IPS-11a (cell line): ENCODE results near the gene PDLIM3.
"Not testable (repeated sequence)": the region's sequence is repeated elsewhere in the genome, so short reads cannot be mapped to it uniquely, and the experiment has no call there.

Source experiments
- H3K4me3 ChIP-seq: one replicate; pipeline ENCODE4 v1.5.1; 2013; ENCODE audit warnings: low read depth, low read length, control low read depth

Gene PDLIM3

DNA sequence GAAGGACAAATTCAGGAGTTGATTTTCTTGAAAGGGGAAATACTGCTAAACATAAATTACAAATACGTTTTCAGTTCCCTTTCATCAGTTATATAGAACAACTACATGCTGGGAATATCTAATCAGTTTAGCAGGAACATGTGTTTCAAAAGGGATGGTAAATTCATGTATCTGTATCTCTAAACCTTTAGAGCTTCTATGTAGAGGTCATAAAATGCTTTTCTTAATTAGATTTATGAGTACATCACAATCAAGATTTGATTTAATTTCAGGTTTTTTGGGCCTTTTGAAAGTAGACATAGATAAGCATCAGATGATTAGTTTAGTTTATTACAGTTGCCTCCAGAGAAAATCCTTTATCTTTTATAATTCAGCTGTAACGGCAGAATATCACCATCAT is 12.9 kb downstream of the PDLIM3 start:
- H3K4me3 ChIP-seq = no peak overlapping the region

DNA sequence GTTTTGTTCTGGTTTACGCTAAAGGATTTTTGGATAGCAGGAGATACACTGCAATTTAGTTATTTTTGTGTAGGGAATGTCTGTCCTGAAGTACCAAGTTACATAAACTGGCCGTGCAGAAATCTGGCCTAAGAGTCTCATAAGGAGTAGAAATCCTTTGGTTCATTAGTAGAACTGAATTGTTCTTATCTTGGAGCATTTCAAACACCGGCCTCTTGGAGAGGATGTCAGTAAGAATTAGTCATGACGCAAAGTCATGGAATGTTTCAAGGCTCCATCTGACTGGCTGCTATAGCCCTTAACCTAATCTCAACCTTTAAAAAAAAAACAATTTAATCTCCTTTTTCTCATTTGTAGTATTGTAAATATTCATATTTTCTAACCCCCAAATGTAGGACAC is 15.2 kb downstream of the PDLIM3 start:
- no peak overlapping the region for H3K4me3 ChIP-seq

DNA sequence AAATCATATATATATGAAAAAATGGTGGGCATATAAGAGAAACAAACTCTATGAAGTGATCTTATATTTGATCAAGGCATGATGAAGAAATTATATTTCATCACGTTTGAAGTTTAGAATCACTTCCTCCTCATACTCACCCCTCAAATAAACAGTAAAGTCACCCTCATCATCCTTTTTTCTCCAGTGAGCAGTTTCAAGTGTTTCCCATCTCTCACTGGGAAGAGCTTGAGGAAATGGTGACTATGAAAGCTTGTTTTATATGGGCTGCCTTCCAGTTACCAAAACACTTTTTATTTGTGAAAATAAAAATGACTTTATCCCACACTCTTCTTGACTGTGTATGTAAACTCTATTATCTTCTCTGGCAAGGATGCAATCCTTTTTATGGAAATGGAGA is 16.8 kb downstream of the PDLIM3 start:
- no peak overlapping the region for H3K4me3 ChIP-seq

DNA sequence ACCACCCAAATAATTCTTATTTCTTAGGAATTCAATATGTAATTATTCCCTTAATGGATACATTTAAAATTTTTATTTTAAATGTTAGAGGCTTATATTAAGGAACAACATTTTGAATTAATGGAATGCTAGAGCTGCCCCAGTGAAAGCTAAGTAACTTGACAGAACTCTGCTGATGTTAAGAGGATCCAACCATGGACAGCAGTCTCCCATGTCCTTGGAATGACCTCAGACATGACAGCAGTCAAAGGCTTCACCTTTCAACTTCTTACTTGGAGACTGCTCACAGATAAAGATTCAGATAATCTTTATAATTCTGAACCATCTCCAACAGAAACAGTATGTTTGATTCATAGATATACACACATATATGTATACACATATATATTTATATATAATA is 17.2 kb downstream of the PDLIM3 start:
- H3K4me3 ChIP-seq = no peak overlapping the region

DNA sequence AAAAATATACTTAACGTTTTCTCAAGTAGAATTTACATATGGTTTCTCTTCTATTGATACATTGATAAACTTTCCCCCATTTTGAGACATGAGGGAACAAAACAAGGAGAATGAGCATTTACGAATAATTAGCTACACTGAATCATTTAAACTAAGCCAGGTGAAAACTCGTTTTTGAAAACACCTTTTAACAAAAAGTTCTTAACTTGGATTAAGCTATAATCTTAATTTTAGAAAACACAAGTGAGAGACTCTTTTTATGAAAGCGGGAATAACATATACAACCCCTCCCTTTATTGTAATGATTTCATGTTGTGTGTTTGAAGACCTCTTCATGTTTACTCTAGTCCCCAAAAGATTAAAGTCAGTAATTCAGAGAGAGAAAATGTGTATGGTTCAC is 20.1 kb downstream of the PDLIM3 start:
- no peak overlapping the region for H3K4me3 ChIP-seq

DNA sequence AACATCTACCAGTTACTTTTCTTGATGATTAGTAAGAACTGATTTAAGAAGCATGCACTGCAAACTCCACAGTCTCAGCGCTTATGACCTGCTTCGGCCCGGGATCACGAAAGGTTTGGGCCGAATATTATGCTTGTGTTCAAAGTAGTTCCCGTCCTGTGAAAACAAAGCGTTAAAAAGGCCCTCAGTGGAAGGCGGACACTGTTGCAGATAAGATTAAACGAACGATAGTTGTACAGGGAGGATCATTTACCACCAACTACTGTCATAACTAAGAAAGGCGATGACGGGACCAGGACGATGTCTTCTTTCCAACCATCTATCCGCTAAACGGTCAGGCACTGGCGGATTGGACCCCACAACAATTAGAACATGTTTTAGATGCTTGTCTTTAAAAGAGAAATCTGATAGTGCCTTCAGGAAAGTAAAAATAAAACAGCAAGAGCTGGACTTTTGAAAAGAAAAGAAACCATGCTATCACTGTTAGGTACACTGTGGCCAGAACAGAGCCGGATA is 21.1 kb downstream of the PDLIM3 start:
- H3K4me3 ChIP-seq = no peak overlapping the region

DNA sequence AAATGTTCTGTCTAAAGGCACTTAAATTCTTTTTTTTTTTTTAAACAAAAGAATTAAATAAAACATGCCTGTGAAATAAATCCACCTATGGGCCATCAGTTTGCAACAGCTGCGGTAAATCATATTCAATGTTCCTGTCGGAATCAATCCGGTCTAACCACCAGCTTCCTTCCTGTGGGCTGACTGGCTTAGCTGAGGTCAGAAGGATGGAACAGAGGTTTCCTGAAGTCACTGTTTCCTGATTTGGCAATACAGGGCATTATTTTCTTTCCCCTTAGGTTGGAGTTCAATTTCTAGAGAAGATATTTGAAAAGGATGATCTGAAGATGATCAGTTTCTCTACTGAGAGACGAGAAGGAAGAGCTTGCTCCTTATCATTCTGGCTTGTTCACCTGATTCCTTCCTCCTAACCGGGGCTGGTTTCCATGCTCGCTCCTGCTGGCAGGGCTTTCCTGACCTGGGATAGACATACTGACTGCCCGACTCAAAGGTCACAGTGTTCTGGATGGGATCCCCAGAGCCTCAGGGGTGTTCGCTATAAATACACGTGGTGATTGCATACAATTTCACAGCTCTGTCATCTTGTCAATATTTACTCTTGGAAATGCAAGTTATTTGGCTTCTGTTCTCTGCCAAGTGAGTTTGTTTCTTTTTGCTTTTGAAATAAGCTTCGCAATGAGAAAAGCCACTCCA is 21.7 kb downstream of the PDLIM3 start:
- no peak overlapping the region for H3K4me3 ChIP-seq

DNA sequence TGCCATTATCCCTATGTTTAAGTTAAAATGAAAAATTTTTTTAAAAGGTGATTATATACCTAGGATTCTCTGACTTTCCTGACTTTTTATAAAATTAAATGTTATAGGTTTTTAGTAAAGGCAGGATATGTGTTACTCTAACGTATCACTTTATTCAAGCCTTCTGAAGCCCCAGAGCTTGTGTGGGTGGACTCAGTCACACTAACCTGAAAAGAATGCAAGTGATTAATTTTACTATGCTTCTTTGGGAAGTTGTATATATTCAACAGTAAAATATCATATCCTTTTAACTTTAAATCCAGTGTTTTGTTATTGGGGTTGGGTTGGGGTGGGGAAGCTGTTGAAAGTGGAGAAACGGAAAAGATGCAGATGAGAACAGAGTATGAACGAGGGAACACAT is 22.8 kb downstream of the PDLIM3 start:
- no peak overlapping the region for H3K4me3 ChIP-seq

DNA sequence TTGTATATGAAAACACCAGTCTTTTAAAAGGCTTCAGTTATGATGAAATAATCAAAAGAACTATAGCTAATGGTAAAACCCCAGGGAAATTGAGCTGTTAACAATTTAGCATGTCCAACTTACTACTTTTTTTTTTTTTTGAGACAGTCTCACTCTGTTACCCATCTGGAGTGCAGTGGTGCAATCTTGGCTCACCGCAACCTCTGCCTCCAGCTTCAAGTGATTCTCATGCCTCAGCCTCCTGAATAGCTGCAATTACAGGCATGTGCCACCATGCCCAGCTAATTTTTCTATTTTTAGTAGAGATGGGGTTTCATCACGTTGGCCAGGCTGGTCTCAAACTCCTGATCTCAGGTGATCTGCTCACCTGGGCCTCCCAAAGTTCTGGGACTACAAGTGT is 24.1 kb downstream of the PDLIM3 start:
- H3K4me3 ChIP-seq = not testable (repeated sequence)

DNA sequence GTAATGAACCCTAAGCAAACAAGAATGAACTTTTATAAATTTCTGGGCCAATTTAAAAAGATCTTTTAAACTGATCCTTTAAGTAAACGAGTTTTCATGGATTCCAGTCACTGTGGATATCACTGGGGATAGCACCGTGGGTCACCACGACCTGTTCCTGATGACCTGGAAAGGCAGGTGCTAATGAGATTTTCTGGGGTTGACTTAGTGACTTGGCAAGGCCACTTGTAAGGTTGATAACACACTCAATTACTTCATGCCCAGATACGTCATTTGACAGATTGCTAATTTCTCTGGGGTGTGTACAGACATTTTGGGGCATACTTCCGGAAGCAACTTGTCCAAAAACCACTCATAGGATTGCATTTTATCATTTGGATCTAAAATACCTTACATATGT is 24.5 kb downstream of the PDLIM3 start:
- H3K4me3 ChIP-seq = no peak overlapping the region

DNA sequence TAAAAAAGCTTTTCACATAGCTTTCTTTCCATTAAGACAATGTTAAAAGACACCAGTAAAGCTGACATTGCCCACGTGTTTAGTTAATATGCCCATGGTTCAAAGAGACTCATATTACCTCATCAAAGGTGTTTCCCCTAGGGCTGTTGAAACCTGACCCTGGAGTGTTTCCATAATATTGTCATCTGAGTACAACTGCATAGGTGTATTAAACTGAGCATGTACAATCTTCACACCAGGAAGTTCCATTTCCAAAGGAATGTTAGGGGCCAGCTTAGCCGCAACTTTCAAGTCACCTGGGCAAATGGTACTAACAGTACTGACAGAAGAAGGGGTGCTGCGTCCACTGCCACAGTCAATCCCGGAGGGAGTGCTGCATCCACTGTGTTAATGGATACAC is 27.1 kb downstream of the PDLIM3 start:
- H3K4me3 ChIP-seq = no peak overlapping the region

DNA sequence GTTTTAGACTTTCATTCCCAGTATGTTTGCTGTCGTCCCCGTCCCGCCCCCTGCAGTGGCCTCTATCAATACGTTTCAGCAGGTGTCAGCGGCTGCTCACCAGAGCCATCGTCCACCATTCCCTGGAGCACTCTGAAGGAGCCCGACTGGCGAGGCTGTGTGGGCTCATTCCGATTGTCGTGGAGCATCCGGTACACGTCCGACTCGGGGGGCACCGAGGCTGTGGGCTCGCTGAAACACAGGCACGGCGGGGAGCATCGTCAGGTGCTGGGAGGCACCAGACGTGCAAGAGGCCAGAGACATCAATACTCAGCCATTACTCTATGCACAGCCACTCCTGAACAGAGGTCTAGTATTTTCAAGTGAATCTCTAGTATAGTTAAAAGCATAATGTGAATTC is 28.9 kb downstream of the PDLIM3 start:
- H3K4me3 ChIP-seq = no peak overlapping the region

DNA sequence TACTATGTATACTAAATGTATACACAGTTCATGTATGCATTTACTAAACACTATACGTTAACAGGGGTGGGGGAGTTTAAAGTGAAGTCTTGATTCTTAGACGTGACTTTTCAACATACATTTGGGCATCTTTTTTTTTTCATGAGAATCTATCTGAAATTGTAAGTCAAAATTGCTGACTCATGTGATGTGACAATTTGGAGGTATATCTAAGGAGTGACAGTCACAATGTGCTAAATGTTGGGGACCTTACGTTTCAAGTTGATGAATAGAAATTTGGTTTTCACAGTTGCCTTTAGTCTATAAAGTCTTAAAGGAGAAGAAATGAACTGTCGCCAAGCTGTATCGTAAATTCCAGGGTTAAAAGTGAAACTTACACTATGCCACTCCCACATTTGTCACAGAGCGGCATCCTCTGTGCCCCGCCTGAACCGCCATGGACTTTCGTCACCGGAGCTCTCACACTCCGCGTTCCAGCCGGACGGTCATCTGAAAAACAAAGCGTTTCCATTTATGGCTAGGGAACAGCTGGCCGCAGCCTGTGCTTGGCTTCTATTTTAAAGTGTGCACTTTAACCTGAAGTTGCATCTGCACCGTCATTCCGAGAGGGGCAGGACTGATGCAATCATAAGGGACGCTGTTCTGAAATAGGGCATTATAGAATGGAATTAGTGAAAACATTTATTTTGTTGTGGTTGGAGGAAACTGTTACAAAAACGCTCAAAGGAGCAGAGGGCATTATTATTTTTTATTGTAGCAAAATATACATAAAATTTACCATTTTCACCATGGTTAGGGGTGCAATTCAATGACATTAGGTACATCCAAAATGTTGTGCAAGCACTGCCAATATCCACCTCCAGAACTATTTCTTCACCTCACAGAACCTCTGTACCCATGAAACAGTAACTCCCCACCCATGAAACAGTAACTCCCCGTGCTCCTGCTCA is 30.9 kb downstream of the PDLIM3 start:
- no peak overlapping the region for H3K4me3 ChIP-seq

DNA sequence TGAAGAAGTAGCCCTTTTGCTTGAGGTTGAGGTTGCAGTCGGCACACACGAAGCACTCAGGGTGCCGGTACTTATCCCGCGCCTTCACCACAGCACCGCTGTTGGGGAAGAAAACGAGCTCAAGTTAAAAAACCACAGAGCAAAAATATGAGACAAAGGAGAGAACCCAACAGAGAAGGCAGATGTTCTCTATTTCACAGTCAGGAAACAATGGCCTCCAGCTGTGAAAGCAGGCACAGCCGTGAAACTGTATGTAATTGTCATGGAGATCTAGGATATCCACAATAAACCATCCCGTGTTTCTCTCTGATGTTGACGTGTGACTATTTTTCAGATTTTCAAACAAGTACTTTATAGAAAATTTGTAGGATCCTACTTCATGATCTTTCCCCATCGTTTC is 32.9 kb downstream of the PDLIM3 start:
- H3K4me3 ChIP-seq = no peak overlapping the region

DNA sequence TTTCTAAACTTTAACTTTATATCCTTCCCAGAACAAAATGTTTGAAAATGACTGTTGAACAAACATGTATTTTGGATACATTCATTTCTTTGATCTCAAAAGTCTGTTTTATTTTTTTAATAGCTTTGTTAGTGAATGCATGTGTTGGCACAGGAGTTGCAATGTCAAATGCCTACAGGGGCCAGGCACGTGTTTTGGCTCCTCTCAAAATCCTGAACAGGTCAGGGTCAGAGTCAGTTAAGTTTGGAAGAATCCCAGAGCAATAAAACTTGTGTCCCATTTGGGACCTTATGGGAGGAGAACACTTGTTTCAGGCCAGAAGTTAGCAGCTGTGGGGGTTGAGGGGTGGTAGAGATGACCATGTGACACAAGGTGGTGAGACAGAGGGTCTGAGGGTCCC is 34.7 kb downstream of the PDLIM3 start:
- H3K4me3 ChIP-seq = no peak overlapping the region

DNA sequence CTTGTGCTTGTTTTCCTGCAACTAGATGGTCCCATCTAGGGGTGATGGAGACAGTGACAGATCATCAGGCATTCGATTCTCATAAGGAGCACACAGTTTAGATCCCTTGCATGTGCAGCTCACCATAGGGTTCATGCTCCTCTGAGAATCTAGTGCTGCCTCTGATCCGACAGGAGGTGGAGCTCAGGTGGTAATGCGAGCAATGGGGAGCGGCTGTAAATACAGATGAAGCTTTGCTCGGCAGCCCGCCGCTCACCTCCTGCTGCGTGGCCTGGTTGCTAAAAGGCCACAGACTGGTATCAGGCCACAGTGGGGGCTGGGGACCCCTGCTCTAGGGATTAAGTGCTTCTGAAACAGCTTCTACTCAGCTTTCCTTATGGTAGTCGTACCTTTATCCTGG is 35.3 kb downstream of the PDLIM3 start:
- no peak overlapping the region for H3K4me3 ChIP-seq

DNA sequence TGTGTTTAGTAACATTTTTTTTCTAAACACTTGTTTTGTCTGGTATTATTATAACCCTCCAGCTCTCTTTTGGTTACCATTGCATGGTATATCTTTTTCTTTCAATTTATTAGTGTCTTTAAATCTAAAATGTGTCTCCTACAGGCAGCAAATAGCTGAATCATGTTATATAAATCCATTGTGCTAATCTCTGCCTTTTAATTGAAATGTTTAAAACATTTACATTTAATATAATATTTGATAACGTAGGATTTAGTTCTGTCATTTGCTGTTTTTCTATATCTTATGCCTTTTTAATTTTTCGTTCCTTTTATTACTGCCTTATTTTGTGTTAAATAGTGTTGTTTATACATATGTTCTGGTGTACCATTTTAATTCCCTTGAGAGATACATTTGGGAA is 46.7 kb downstream of the PDLIM3 start:
- H3K4me3 ChIP-seq = no peak overlapping the region

DNA sequence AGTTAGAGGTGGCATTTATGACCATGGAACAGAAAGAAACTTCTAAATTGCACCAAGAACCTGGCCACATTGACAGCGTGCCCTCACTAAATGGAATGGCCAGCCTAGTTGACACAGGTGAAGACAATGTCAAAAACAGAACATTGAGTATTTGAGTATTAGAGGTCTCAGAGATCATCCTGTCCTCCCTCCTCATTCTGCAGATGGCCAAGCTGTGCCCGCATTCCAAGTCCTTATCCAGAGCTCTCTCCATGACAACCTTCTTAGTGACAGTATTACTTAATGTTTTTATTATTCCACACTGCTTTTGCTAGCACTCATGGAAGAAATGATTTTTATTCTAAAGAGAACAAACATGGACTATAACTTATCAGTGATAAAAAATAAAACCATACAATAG is 53.9 kb downstream of the PDLIM3 start:
- no peak overlapping the region for H3K4me3 ChIP-seq

DNA sequence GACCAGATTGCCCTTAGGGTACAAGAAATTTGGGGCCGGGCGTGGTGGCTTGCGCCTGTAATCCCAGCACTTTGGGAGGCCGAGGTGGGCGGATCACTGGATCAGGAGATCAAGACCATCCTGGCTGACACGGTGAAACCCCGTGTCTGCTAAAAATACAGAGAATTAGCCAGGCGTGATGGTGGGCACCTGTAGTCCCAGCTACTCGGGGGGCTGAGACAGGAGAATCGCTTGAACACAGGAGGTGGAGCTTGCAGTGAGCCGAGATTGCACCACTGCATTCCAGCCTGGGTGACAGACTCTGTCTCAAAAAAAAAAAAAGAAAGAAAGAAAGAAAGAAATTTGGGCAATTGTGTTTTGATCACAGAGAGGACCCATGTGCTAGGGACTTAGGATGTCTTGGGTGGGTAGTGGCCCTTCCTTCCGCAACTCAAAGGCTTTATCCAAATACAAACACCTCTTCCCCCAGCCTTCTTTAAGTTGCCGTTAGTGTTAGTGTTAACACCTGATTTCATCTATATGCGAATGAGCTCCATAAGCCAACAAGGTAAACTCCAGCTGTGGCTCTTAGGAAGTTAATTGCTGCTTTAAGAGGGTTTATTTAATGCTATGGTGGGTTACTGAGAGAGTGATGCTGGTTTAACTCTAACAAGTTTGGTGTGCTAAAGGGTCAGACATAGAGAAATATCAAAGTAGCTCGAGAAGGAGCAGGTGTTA is 55.1 kb downstream of the PDLIM3 start:
- H3K4me3 ChIP-seq = no peak overlapping the region

DNA sequence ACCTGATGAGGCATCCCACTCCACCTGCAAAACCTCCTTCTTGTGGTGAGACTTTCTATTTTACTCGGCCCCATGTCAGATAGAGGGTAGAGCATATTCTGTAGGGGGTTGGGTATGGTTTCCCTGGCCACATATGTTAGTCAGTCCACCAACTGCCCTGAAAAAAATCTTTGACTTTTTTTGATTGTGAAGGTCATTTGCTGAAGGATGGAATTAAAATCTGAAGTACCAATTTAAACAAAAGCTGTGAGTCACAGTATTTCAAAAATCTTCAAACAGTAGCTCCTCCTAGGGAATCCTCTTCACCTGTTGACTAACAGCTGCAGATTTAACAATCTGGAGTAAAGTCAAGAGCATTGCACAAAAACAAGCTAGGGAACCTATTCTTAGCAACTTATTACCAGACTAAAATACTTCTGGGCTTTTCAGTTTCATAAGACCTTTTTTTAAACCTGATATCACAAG is 55.8 kb downstream of the PDLIM3 start:
- no peak overlapping the region for H3K4me3 ChIP-seq

DNA sequence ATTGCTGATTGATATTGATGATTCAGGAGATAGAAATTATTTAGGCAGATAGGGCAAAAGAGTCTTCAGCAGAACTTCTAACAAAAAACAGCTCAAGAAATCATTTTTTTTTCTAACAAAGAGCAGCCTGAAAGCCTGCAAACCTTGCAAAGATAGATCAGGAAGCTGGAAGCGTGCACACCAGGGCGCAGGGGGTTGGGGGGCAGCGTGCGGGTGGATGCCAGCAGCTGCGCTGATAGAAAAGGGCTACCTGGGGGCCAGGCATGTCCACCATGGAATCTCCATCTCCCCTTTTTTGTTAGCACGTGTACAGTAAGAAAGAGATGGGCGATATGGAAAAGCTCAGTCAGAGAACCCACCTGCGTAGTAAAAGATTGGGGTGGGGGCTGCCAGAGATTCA is 62.1 kb downstream of the PDLIM3 start:
- no peak overlapping the region for H3K4me3 ChIP-seq
